Gastroesophageal sphincter (tissue), 4 donors: ENCODE measurements around the gene ATP2B2. TPM values are rescaled to one million over a fixed set of nuclear protein-coding genes. Genes with fewer than 3 reads are reported as not detected.

Experiments
- ATAC-seq: fragments of 150-250 bp; one replicate; pipeline ENCODE4 v1.9.1; 2016; ENCODE audit warnings: mild to moderate bottlenecking, moderate library complexity
- H3K27ac ChIP-seq, 4 donors: fragments of 200-600 bp; sonication (generic) in 3 of 4; 1 replicate in 3 of 4; 2 replicates in 1 of 4; pipeline ENCODE4 v1.5.1; 2016 to 2019
- H3K27me3 ChIP-seq: fragments of 200-600 bp; sonication (generic); one replicate; pipeline ENCODE4 v1.5.1; 2019
- H3K36me3 ChIP-seq, 2 donors: fragments of 200-600 bp; sonication (generic); one replicate each; pipeline ENCODE4 v1.5.1; 2019; ENCODE audit warnings: control low read depth in 1 of 2
- H3K4me1 ChIP-seq, 3 donors: fragments of 200-600 bp; sonication (generic); 1 replicate in 2 of 3; 2 replicates in 1 of 3; pipeline ENCODE4 v1.5.1; 2016 to 2019; ENCODE audit warnings: control low read depth in 2 of 3
- H3K4me3 ChIP-seq, 2 donors: fragments of 200-600 bp; sonication (generic); one replicate each; pipeline ENCODE4 v1.5.1; 2019; ENCODE audit warnings: mild to moderate bottlenecking in 1 of 2, moderate library complexity in 1 of 2
- H3K9me3 ChIP-seq, 3 donors: fragments of 200-600 bp; sonication (generic); one replicate each; pipeline ENCODE4 v1.5.1; 2017 to 2019; ENCODE audit warnings: control low read depth in 2 of 3
- CTCF ChIP-seq, 4 experiments: fragments of 200-600 bp in 2 of 4; fragments of 450-650 bp in 2 of 4; sonication (generic) in 1 of 4; IDR thresholded peaks; one replicate each; pipeline ENCODE4 v1.5.1; 2017 to 2019; ENCODE audit warnings: antibody characterized with exemption in 4 of 4, mild to moderate bottlenecking in 2 of 4, moderate library complexity in 2 of 4
- EP300 ChIP-seq: sonication (generic); formaldehyde crosslinking; IDR thresholded peaks from one replicate; pipeline ENCODE4 v1.6.1; 2017; ENCODE audit warnings: antibody characterized with exemption, mild to moderate bottlenecking
- POLR2A ChIP-seq, 2 donors: fragments of 450-650 bp; IDR thresholded peaks; one replicate each; pipeline ENCODE4 v1.6.1; 2017; ENCODE audit warnings: antibody characterized with exemption in 2 of 2, mild to moderate bottlenecking in 2 of 2, moderate library complexity in 1 of 2
- POLR2AphosphoS5 ChIP-seq: sonication (generic); formaldehyde crosslinking; IDR thresholded peaks from one replicate; pipeline ENCODE4 v1.6.1; 2017; ENCODE audit warnings: antibody characterized with exemption
- WGBS, 2 donors: methylation state at CpG; one replicate each; pipeline ENCODE4 v1.1.5; 2018; ENCODE audit warnings: low coverage in 1 of 2; 5-methylcytosine and 5-hydroxymethylcytosine counted together
- total RNA-seq, 4 donors: library from RNA; depleted of rRNA; stranded (reverse); fragments of >200 nt; gene quantifications; one replicate each; pipeline ENCODE4 v1.1.0, GENCODE V29; 2016

Gene ATP2B2
- total RNA-seq, 4 donors from 2014 or later = 0.13 to 0.30 (median 0.27) TPM; not detected in 1

GRCh38 chr3:10350324-10350985 lies 154.9 kb downstream of the ATP2B2 start:
- ATAC-seq = no peak
- Histone ChIP-seq H3K4me3 (no peak overlapping the region), H3K36me3 (no peaks in the 10 kb centered on the region), H3K4me1 (peaks cover 0 to 10% (median 5%) of the 10 kb centered on the region in 3 donors), H3K27me3 (peaks cover 7% of the 10 kb centered on the region), H3K9me3 (no peaks in the 10 kb centered on the region), H3K27ac (no peak overlapping the region)
- TF ChIP-seq POLR2A (IDR thresholded peaks at IDR 0.05) (no peak), POLR2AphosphoS5 (no peak), EP300 (no peak), CTCF (IDR thresholded peaks at IDR 0.05) (no peak)
- WGBS, 2 donors = 20 to 81% methylated on average over 1 to 5 of the region's 22 CpGs

DNA sequence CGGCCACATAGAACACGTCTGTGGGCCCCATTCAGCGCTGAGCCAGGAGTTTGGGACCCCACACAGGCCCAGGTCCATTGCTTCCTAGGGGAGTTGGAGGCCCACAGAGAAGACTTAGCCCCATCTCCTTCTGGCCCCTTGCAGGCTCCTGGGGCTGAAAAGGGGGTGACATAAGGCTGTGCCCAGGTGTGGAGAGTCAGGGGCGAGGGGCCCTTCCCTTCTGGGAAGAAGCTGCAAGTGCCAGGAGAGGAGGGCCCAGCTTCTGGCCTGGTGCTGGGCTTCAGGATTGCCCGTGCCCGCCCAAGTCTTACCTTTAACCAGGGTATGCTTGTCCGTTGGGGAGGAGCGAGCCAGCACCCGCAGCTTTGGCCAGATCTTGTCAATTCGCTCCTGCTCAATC lies 155.6 kb downstream of the ATP2B2 start:
- Histone ChIP-seq H3K9me3 (no peaks in the 10 kb centered on the region), H3K4me3 (no peak overlapping the region), H3K36me3 (no peaks in the 10 kb centered on the region), H3K27ac (no peak overlapping the region), H3K27me3 (peaks cover 7% of the 10 kb centered on the region), H3K4me1 (peaks cover 0 to 9% (median 5%) of the 10 kb centered on the region in 3 donors)
- TF ChIP-seq CTCF (IDR thresholded peaks at IDR 0.05) = no peak
- TF ChIP-seq POLR2AphosphoS5 = no peak
- TF ChIP-seq EP300 = no peak
- no peak for TF ChIP-seq POLR2A (IDR thresholded peaks at IDR 0.05)
- WGBS, 2 donors = 67% methylated on average over 3 of the region's 10 CpGs; no CpG with 5 or more reads in 1 of the 2 donors
- no peak for ATAC-seq

DNA sequence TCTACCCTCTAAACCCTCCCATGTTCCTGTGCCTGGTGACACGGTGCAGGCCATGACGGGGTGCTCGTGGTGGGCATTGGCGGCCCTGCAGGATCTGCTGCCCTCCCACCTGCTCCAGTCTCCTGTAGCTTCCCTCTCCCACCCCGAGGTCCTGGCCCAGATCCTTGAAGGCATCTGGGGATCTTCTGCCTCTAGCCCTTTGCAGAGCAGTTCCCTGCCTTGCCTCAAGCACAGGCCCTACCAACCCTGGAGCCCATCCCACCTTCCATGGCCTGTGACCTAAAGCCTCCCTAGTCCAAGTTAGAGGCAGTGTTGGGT lies 157.0 kb downstream of the ATP2B2 start:
- no peak for ATAC-seq
- Histone ChIP-seq H3K4me3 (no peak overlapping the region), H3K27me3 (peaks cover 14% of the 10 kb centered on the region), H3K4me1 (no peaks in the 10 kb centered on the region), H3K27ac (no peak overlapping the region), H3K9me3 (no peaks in the 10 kb centered on the region), H3K36me3 (no peaks in the 10 kb centered on the region)
- WGBS, 2 donors = no CpG with 5 or more reads among the region's 5 CpGs
- TF ChIP-seq POLR2A (IDR thresholded peaks at IDR 0.05) (no peak), EP300 (no peak), CTCF (IDR thresholded peaks at IDR 0.05) (no peak), POLR2AphosphoS5 (no peak)

DNA sequence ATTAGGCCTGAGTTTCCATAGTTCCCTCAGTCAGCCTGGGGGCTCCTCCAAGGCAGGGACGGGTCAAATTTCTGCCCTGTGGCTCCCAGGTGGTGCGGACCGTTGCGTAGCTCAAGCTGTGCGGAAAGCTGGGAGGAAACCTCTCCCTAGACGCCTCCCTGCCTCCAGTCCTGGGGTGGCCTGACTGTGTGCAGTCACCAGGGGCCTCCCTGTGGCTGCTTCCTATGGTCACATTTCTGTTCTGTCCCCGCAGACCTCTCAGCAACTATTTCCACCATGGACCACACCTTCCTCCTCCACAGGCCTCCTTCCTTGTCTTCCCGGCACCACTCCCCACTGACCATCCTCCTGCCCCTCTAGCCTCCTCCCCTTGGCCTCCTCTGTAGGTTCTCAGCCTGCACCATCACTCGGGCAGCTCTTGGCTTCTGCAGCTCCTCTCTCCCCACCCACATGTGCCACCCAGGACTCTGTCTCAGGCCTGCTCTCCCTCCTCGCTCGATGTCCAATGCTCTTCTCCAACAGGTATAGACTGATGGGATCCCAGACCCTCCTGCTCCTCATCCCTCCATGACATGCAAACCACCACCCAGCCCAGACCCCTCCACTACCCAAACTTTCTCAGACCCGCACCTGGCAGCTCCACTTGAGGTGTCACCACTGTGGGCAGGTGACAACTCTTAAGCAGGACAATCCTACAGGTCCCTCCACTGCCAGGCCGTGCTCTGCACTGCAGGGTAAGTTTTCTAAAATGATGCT lies 157.6 kb downstream of the ATP2B2 start:
- WGBS, 2 donors = 74 to 78% methylated on average over 6 to 7 of the region's 13 CpGs
- no peak for ATAC-seq
- TF ChIP-seq POLR2AphosphoS5 (no peak), POLR2A (IDR thresholded peaks at IDR 0.05) (no peak), EP300 (no peak), CTCF (IDR thresholded peaks at IDR 0.05) (no peak)

DNA sequence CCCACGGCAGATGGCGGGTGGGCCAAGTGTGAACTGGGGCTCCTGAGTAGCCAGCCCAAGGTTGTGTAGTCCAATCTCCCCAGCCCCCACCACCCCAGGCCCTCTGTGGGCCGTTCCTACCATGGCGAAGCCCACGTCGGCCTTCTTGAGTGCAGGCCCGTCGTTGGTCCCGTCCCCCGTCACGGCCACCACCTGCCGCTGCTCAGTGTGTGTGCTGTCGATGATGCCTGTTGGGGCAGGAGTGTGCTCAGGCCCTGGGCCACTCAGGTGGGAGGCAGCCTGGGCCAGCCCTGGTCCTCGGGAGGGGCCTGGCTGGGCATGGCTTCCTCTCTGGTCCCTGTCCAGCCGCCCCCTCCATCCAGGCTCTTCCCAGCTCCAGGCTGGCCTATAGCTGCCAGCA lies 159.5 kb downstream of the ATP2B2 start:
- no CpG with 5 or more reads among the region's 15 CpGs for WGBS, 2 donors
- Histone ChIP-seq H3K4me3 (no peak overlapping the region), H3K9me3 (no peaks in the 10 kb centered on the region), H3K27ac (no peak overlapping the region), H3K4me1 (no peaks in the 10 kb centered on the region), H3K27me3 (peaks cover 24% of the 10 kb centered on the region), H3K36me3 (no peaks in the 10 kb centered on the region)
- no peak for ATAC-seq
- TF ChIP-seq POLR2A (IDR thresholded peaks at IDR 0.05) = no peak
- TF ChIP-seq EP300 = no peak
- no peak for TF ChIP-seq CTCF (IDR thresholded peaks at IDR 0.05)
- no peak for TF ChIP-seq POLR2AphosphoS5

More for the DNA sequence above, 157.6 kb downstream of the ATP2B2 start:
- Histone ChIP-seq H3K27ac (no peak overlapping the region), H3K36me3 (no peaks in the 10 kb centered on the region), H3K9me3 (no peaks in the 10 kb centered on the region), H3K27me3 (peaks cover 17% of the 10 kb centered on the region), H3K4me1 (no peaks in the 10 kb centered on the region), H3K4me3 (no peak overlapping the region)
